Upper lobe of left lung (tissue), 6 donors: ENCODE results near the gene TMEM97. TPM values are rescaled to one million over a fixed set of nuclear protein-coding genes. Genes with fewer than 3 reads are reported as not detected.

Experiments
- ATAC-seq, 2 donors: fragments of 200-7000 bp; cut with Tn5 transposase; one replicate each; pipeline ENCODE4 v1.9.1; 2022; ENCODE audit warnings: mild to moderate bottlenecking in 2 of 2, moderate library complexity in 2 of 2; ENCODE audit not compliant: low FRiP score in 2 of 2
- DNase-seq, 2 donors: peaks; one replicate each; pipeline ENCODE4 v3.0.0-alpha.2; 2019 to 2020
- H3K27ac ChIP-seq, 4 donors: fragments of 200-600 bp; sonication (generic); one replicate each; pipeline ENCODE4 v1.5.1; 2016 to 2019
- H3K27me3 ChIP-seq, 4 donors: fragments of 200-600 bp; sonication (generic); one replicate each; pipeline ENCODE4 v1.5.1; 2017 to 2019
- H3K36me3 ChIP-seq, 4 donors: fragments of 200-600 bp; sonication (generic); one replicate each; pipeline ENCODE4 v1.5.1; 2016 to 2019
- H3K4me1 ChIP-seq, 4 donors: fragments of 200-600 bp; sonication (generic); one replicate each; pipeline ENCODE4 v1.5.1; 2018 to 2019
- H3K4me3 ChIP-seq, 4 donors: fragments of 200-600 bp; sonication (generic); one replicate each; pipeline ENCODE4 v1.5.1; 2017 to 2019; ENCODE audit warnings: mild to moderate bottlenecking in 2 of 4, moderate library complexity in 1 of 4
- H3K9me3 ChIP-seq, 4 donors: fragments of 200-600 bp; sonication (generic); one replicate each; pipeline ENCODE4 v1.5.1; 2018 to 2019
- CTCF ChIP-seq, 6 experiments: fragments of 450-650 bp in 4 of 6; fragments of 200-600 bp in 2 of 6; sonication (generic) in 2 of 6; IDR thresholded peaks; one replicate each; pipeline ENCODE4 v1.5.1; 2016 to 2019; ENCODE audit warnings: antibody characterized with exemption in 6 of 6
- EP300 ChIP-seq, 4 donors: sonication (generic); formaldehyde crosslinking; IDR thresholded peaks; one replicate each; pipeline ENCODE4 v1.5.1; 2017; ENCODE audit warnings: antibody characterized with exemption in 4 of 4, control low read depth in 2 of 4
- POLR2A ChIP-seq, 4 donors: fragments of 450-650 bp; IDR thresholded peaks; one replicate each; pipeline ENCODE4 v1.5.1; 2016 to 2017; ENCODE audit warnings: antibody characterized with exemption in 4 of 4, mild to moderate bottlenecking in 2 of 4
- POLR2AphosphoS5 ChIP-seq, 2 donors: sonication (generic); formaldehyde crosslinking; IDR thresholded peaks; one replicate each; pipeline ENCODE4 v1.5.1; 2017; ENCODE audit warnings: antibody characterized with exemption in 2 of 2
- WGBS, 2 donors: methylation state at CpG; one replicate each; pipeline ENCODE4 v1.1.5; 2017 to 2018; 5-methylcytosine and 5-hydroxymethylcytosine counted together
- total RNA-seq, 6 donors: library from RNA; depleted of rRNA in 4 of 6; stranded (reverse); fragments of >200 nt in 4 of 6; gene quantifications; one replicate each; pipeline versions ENCODE4 v1.1.0 to v1.2.1, GENCODE V29; 2016 to 2021
- donor health status: DM: no; HTN: no; CAD: no; lungs with moderate emphysema.
- donor health status: DM: no; HTN: yes; CAD: no; lungs with severe emphysema.

TMEM97 gene
- total RNA-seq, 6 donors from 2014 or later: 19.8 to 47.9 (median 37.6) TPM

- no peak for DNase-seq
- Histone ChIP-seq H3K36me3 (peaks cover 12 to 43% (median 29%) of the 10 kb centered on the region in 4 donors), H3K4me1 (peaks cover 0 to 15% (median 10%) of the 10 kb centered on the region in 4 donors), H3K27ac (no peak overlapping the region), H3K27me3 (no peaks in the 10 kb centered on the region), H3K9me3 (no peaks in the 10 kb centered on the region), H3K4me3 (no peak overlapping the region)
- 81 to 84% methylated on average over 7 of the region's 7 CpGs for WGBS, 2 donors
- no peak for ATAC-seq
- TF ChIP-seq POLR2AphosphoS5 (IDR thresholded peaks at IDR 0.05) (no peak), EP300 (IDR thresholded peaks at IDR 0.05) (no peak), POLR2A (IDR thresholded peaks at IDR 0.05) (no peak), CTCF (IDR thresholded peaks at IDR 0.05) (no peak)
Measured at GRCh38 chr17:28326114-28326513, 7.1 kb downstream of the TMEM97 start.

- ATAC-seq (no peak), DNase-seq (no peak)
- TF ChIP-seq CTCF (IDR thresholded peaks at IDR 0.05): no peak
- no peak for TF ChIP-seq POLR2AphosphoS5 (IDR thresholded peaks at IDR 0.05)
- TF ChIP-seq EP300 (IDR thresholded peaks at IDR 0.05): no peak
- TF ChIP-seq POLR2A (IDR thresholded peaks at IDR 0.05): no peak
- WGBS, 2 donors: 93 to 96% methylated on average over 9 of the region's 9 CpGs
- Histone ChIP-seq H3K36me3 (peaks cover 12 to 53% (median 37%) of the 10 kb centered on the region in 4 donors), H3K4me1 (peaks cover 0 to 15% (median 10%) of the 10 kb centered on the region in 4 donors), H3K27me3 (no peaks in the 10 kb centered on the region), H3K27ac (no peak overlapping the region), H3K4me3 (no peak overlapping the region), H3K9me3 (no peaks in the 10 kb centered on the region)
Measured at GRCh38 chr17:28327031-28327607, 8.1 kb downstream of the TMEM97 start.

GRCh38 chr17:28327709-28328108 is 8.7 kb downstream of the TMEM97 start:
- Histone ChIP-seq H3K27ac (no peak overlapping the region), H3K36me3 (peaks cover 12 to 55% (median 37%) of the 10 kb centered on the region in 4 donors), H3K4me3 (no peak overlapping the region), H3K4me1 (peaks cover 0 to 15% (median 10%) of the 10 kb centered on the region in 4 donors), H3K9me3 (no peaks in the 10 kb centered on the region), H3K27me3 (no peaks in the 10 kb centered on the region)
- ATAC-seq: no peak
- DNase-seq: no peak
- TF ChIP-seq CTCF (IDR thresholded peaks at IDR 0.05) (no peak), POLR2AphosphoS5 (IDR thresholded peaks at IDR 0.05) (no peak)
- WGBS, 2 donors: 69 to 92% methylated on average over 3 of the region's 3 CpGs

GRCh38 chr17:28328325-28328724 is 9.3 kb downstream of the TMEM97 start:
- H3K27me3 ChIP-seq: no peaks in the 10 kb centered on the region
- no peak overlapping the region for H3K27ac ChIP-seq
- H3K4me3 ChIP-seq: no peak overlapping the region
- TF ChIP-seq POLR2A (IDR thresholded peaks at IDR 0.05): no peak
- TF ChIP-seq EP300 (IDR thresholded peaks at IDR 0.05): no peak
- no peak for TF ChIP-seq CTCF (IDR thresholded peaks at IDR 0.05)
- no peak for TF ChIP-seq POLR2AphosphoS5 (IDR thresholded peaks at IDR 0.05)
- 74% methylated on average over 4 of the region's 4 CpGs for WGBS, 2 donors
- peaks cover 3 to 19% (median 10%) of the 10 kb centered on the region in 4 donors for H3K4me1 ChIP-seq
- ATAC-seq (no peak), DNase-seq (no peak)
- peaks cover 12 to 55% (median 37%) of the 10 kb centered on the region in 4 donors for H3K36me3 ChIP-seq
- H3K9me3 ChIP-seq: no peaks in the 10 kb centered on the region

GRCh38 chr17:28330671-28331070 is 11.7 kb downstream of the TMEM97 start:
- Histone ChIP-seq H3K9me3 (no peaks in the 10 kb centered on the region), H3K36me3 (peaks cover 12 to 55% (median 37%) of the 10 kb centered on the region in 4 donors), H3K27ac (no peak overlapping the region), H3K4me1 (peaks cover 12 to 21% (median 18%) of the 10 kb centered on the region in 4 donors), H3K27me3 (no peaks in the 10 kb centered on the region), H3K4me3 (no peak overlapping the region)
- WGBS, 2 donors: 93 to 97% methylated on average over 2 to 5 of the region's 5 CpGs
- ATAC-seq (no peak), DNase-seq (no peak)
- TF ChIP-seq CTCF (IDR thresholded peaks at IDR 0.05): no peak
- no peak for TF ChIP-seq EP300 (IDR thresholded peaks at IDR 0.05)
- no peak for TF ChIP-seq POLR2AphosphoS5 (IDR thresholded peaks at IDR 0.05)
- TF ChIP-seq POLR2A (IDR thresholded peaks at IDR 0.05): no peak
